Fibroblast of skin of abdomen (primary cell): ENCODE results near the gene SOX8.

Experiments used
- DNase-seq: peaks from one replicate; pipeline ENCODE4 v3.0.0-alpha.2; 2013

The SOX8 gene

DNA sequence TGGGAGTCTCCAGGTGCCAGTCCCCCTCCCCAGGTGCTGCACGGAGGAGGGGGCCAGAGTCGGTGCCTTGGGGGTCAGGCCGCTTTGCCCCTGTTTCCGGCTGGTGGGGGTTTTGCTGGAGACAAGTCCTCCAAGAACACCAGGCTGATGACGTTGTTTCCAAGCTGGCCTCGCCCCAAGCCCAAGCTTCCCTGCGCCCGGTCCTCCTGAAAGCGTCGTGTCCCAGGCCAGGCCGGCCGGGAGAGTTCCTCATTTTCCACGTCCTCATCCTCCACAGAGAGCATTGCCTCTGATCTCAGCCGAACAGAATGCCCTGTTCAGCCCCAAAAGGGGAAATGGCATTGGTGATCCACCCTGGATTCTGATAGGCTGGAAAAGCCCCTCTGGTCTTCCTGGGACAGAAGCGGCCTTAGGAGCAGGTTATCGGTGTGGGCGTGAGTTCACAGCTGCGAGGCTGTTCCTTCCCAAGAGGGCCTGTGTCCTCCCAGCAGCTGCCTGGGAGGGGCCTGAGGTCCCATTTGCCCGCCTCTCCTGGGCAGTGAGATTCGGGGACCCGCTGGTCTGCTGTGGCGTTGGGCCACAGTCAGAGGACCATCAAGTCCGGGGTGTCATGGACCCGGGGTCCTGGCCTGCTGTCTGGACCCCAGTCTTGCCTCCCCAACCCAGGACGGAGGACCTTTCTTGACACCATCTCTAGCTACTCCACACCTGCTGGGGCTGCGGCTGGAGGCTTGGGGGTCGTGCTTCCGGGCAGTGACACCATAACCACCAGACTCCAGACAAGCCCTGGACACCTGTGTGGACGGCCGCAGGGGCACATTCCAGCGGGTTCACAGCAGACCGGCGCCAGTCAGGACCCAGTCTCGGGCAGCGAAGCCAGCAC, 7.1 kb downstream of the SOX8 start:
- no peak for DNase-seq

GRCh38 chr16:989354-989814, 7.8 kb downstream of the SOX8 start:
- DNase-seq = no peak

GRCh38 chr16:990516-991291, 9.1 kb downstream of the SOX8 start:
- no peak for DNase-seq

DNA sequence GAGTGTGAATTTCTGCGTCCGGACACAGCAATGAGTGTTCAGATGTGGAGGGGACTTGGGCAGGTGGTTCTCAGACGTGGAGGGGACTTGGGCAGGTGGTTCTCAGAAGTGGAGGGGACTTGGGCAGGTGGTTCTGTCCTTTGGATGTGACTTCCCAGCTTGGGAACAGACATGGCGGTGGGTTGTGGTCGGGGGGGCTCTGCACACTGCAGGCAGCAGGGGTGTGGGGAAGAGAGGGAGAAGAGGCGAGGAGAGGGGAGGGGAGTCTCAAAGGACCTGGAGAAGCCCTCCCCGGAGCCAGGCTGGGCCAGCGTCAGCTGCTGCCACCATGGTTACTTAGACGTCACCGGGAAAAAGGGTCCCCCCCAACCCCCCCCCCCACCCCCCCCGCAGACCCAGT, 9.8 kb downstream of the SOX8 start:
- DNase-seq = no peak

DNA sequence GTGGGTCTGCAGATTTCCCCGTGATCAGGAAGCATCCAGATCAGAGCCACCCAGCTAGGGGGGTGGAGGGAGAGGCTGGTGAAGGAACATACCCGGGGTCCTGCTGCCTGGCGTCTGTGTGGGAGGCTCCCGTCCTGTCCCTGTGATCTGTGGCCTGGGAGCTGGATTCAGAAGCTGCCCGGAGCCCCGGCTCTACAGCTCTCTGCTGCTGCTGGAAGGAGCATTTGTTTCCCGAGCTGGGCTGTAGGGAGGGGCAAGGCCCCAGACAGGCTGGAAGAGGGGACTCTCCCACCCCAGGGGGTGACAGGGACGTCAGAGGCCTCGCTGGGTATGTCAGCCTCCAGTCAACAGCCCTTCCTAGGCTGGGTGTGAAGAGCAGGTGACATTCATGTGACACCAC, 10.2 kb downstream of the SOX8 start:
- no peak for DNase-seq

DNA sequence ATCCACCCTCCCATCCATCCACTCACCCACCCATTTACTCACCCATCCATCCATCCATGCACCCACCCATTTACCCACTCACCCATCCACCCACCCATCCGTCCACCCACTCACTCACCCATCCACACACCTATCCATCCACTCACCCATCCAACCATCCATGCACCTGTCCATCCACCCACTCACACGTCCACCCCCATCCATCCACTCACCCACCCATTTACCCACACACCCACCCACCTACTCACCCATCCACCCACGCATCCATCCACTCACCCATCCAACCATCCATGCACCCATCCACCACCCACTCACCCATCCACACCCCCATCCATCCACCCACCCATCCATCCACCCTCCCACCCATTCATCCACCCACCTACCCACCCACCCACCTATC, 12.2 kb downstream of the SOX8 start:
- no peak for DNase-seq

GRCh38 chr16:995087-995486, 13.5 kb downstream of the SOX8 start:
- DNase-seq = peak; percentile 20

GRCh38 chr16:995783-996182, 14.2 kb downstream of the SOX8 start:
- no peak for DNase-seq

DNA sequence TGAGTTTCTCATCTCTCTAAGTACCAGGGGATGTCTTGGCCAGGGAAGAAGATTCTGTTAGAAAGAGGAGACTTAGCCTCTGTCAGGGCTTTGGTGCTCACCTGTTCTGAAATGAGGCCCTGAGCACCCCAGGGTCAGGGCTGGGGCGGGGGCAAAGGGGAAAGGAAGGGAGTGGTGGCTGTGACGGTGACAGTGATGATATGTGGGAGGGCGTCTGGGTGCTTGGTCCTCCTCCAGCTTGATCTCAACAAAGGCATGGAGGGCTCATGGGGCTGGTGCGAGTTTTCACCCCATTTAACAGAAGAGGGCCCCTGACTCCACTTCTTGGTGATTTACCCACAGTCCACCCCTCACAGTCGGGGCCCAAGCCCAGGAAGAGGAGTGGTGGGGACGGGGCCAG, 15.1 kb downstream of the SOX8 start:
- DNase-seq = no peak

DNA sequence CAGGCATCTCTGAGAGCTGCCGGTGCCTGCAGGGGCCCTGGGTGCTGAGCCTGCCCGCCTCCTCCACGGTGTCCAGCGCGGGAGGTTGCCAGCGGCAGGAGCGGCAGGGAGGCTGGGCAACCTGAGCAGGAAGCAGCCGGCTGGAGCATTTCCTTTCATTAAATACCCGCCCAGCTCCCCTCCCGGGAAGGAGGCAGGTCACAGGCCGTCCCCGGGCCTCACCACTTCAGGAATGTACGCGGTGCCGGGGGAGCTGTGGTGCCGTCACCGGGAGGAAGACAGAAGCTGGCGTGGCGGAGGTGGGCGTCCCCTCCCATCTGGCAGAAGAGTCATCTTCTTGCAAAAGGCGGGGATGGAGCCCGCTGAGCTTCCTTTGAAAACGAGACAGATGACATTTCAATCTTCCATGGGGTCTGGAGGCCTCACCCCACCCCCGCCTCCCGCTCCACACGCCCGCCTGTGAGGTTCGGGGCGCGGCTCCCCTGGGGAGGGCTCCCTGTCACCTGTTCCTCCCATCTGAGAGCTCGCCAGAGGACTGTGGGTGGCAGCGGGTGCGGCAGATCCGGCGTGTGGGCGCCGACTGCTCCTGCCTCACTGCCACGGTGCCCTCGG, 16.0 kb downstream of the SOX8 start:
- DNase-seq = peak; percentile 15

GRCh38 chr16:998211-998610, 16.6 kb downstream of the SOX8 start:
- no peak for DNase-seq

- no peak for DNase-seq
Observed at GRCh38 chr16:998615-999014, 17.0 kb downstream of the SOX8 start.

DNA sequence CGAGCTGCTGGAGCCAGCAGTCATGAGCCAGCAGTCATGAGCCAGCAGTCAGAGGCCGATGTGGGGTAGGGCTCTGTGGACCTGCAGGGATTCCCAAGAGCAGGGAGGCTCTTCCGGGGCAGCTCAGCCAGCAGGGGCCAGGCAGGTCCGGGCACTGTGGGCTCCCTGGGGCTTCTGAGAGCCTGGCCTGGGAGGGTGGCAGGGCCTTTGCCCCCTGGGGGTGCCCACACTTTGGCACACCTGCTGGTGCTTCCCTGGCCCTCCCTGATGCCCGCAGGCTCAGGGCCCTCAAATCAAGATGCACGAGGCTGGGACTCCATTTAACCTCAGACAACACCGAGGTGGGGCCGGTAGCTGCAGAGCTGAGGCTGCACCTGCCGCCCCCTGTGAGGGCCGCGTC, 18.1 kb downstream of the SOX8 start:
- no peak for DNase-seq

- no peak for DNase-seq
Observed at GRCh38 chr16:1000608-1001007, 19.0 kb downstream of the SOX8 start.

DNA sequence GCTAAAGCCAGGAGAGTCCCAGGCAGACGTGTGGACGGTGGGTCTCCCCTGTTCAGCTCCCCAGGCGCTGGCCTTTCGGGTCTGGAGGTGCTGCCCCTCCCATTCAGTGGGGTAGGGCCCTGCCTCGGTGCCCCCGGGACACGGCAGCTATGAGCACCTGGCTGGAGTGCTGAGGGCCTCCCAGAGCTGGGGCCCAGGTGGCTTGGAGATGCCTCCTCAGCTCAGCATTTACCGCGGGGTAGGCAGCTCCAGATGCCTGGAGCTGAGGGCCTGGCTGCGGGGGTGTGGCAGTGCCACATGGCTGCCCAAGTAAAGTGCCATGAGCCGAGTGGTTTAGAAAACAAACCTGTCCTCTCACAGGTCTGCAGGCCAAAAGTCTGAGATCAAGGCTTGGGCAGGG, 19.5 kb downstream of the SOX8 start:
- no peak for DNase-seq

GRCh38 chr16:1002399-1003166, 21.0 kb downstream of the SOX8 start:
- peak; percentile 58 for DNase-seq

GRCh38 chr16:1003391-1004347, 22.1 kb downstream of the SOX8 start:
- DNase-seq = no peak

DNA sequence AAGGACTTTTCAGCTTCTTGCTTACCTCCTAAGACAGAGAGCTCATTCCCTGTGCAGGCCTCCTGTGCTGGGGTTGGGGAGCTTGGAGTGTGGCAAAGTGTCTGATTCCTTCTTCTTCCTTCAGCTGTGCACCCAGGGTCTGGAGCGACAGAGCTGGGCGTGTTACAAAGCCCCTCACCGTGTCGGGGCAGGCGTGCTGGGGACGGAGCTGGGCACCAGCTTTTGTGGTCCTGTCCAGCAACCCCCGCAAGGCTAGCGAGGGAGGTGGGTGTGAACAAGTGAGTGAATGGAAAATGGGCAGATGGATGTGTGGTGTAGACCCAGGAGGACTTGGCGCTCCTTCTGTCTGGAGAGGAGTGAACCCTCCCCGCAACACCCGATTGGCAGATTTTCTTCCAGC, 23.7 kb downstream of the SOX8 start:
- no peak for DNase-seq

DNA sequence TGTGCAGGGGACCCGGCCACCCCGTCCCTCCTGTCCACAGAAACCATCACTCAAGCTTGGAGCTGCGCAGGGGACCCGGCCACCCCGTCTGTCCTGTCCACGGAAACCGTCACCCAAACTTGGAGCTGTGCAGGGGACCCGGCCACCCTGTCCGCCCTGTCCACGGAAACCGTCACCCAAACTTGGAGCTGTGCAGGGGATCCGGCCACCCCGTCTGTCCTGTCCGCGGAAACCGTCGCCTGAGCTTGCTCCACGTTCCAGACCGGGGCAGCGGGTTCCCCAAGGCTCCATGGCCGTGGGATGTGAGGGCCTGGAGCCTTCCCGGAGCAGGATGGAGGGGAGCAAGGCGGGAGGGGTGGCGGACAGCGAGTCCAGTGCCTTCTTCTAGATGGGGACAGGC, 25.2 kb downstream of the SOX8 start:
- no peak for DNase-seq

- no peak for DNase-seq
Observed at GRCh38 chr16:1007284-1007850, 25.8 kb downstream of the SOX8 start.

DNA sequence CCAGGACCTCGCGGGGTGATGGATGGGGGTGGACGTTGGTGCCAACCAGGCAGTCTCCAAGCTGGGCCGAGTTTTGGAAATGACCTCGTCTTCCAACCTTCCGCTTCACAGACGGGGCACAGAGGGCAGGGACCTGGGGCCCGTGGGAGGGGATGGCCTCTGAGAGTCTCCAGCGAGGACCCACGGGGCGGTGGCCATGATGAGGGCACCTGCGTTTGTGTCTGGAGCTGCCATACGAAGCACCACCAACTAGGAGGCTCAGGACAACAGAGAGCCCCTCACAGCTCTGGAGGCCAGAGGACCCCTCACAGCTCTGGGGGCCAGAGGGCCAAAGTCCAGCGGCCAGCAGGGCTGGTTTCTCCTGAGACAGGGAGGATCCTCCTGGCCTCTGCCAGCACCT, 26.5 kb downstream of the SOX8 start:
- DNase-seq = no peak
